ENCODE results near the gene ZYX.

ZYX gene

DNA sequence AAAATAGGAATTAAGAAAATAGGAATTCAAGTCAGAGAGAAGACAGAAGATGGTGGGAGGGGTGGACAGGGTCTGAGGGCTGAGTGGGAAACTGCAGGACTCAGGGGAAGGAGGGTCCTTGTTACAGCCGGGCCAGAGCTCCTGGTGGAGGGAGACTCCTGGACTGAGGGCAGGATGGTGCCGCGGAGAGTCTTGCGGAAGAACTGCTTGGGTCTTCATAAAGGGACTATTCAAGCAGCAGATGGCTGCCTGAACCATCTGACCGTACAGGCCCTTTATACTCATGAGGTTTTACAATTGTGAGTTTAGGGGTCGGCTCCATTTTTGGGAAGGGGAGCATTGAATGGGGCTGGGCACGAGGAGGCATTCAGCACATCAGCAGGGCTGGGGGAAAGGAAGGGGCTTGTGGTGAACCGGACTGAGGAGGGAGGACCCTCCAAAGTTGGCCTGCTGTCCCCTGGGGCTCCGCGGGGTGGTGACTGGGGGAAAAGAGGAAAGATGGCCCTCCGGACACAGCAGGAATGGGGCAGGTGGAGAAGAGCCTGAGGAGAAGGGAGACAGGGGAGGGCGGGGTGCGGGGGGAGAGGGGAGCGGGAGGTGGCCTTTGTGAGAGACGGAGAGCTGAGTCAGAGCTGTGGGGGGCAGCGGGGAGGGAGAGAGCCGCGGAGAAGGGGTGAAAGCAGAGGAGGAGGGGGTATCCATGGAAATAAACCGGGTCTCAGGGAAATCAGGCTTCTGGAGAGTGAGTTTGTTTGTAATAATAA, 20.2 kb upstream of the ZYX start:
- no peak for DNase-seq (ENCODE audit: low read depth, low spot score)
- no peak overlapping the region for H3K4me3 ChIP-seq (ENCODE audit: low read length)

GRCh38 chr7:143361552-143362130, 19.5 kb upstream of the ZYX start:
- H3K4me3 ChIP-seq (ENCODE audit: low read length): peak overlapping the region; percentile 41; the same call in 1 of the 2 replicates
- no peak for DNase-seq (ENCODE audit: low read depth, low spot score)

DNA sequence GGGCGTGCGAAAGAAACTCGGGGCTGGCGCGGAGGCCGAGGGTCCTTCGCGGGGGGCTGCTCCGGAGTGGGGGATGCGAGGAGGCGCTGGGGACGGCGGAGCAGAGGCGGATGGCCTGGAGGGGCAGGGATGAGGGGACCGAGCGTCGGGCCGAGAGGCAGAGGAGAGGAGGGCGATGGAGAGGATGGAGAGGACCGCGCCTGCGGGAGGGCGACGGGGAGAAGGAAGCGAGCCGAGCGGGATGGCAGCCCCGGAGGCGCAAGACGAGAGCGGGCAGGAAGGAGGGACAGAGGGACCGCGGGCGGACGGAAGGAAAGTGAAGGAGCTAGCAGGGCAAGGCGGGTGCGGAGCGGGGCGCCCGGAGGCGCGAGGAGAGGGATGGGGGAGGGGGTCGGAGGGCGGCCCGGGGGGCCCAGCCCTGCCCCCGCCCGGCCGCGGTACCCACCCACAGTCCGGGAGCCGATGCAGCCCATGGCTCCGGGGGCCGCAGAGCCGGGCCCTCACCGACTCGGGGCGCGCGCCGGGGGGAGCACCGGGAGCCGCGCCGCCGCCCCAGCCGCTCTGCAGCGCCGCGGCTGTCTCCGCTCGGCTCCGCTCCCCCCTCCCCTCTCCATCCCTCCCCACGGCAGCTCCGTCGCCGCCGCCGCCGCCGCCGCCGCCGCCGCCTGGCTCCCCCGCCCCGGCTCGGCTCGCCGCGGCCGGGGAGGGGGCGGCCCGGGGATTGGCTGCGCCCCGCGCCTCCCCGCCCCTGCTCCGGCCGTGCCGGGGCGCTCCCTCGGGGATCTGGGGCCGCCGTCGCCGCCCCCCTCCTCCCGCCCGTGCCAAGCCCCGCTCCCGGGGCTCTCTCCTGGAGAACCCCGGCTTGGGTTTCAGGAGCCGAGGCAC, 18.8 kb upstream of the ZYX start, which contains the start of gene FAM131B:
Gene FAM131B (minus strand): TSS at position 583 of the 885 bp plus-strand sequence. CDS start 110 bp downstream, at position 473.
- H3K4me3 ChIP-seq (ENCODE audit: low read length): peak within 1 kb of the TSS; percentile 41
- no peak for DNase-seq (ENCODE audit: low read depth, low spot score)

DNA sequence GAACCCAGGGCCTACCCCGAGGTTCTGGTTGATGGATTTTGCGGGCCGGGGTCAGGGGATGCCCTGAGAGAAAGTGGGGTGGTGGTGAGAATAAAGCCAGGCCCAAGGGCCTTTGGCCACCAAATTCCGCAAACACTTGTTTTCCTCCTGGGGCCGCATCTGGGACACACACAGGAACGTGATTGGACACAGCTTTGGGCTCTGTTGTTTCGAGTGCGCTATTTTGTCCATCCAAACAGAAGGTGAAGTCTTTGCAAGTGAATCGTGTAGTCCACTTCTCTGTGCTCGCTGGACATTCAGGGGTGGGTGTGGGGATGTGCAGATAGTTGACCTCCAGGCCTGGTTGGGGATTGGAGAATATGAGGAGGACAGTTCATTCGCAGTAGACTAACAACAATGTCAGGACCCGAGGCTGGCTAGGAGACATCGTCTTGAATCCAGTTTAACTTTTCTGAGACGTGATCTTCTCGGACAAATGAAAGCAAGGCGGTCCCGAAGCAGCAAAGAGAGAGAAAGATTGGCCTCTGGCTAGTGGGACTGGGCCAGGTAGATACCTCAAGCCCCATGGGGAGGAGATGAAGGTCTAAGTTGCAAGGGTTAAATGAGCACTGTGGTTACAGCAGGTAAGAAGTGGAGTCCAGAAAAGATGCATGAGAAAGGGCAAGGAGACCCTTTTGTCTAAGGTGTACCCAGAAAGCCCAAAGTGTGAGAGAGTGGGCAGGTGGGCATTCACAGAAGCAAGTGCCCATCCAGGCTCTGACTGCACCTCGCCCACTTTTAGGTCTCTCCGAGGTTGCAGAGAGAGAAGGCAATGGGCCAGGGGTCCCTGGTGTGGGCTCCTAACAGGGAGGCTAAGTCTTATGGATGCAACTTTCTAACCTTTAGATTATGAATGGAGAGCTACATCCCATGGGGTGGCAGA, 17.9 kb upstream of the ZYX start:
- no peak overlapping the region for H3K4me3 ChIP-seq (ENCODE audit: low read length)
- DNase-seq (ENCODE audit: low read depth, low spot score): no peak

- no peak for DNase-seq (ENCODE audit: low read depth, low spot score)
- no peak overlapping the region for H3K4me3 ChIP-seq (ENCODE audit: low read length)
Measured at GRCh38 chr7:143367972-143368371, 13.2 kb upstream of the ZYX start.

DNA sequence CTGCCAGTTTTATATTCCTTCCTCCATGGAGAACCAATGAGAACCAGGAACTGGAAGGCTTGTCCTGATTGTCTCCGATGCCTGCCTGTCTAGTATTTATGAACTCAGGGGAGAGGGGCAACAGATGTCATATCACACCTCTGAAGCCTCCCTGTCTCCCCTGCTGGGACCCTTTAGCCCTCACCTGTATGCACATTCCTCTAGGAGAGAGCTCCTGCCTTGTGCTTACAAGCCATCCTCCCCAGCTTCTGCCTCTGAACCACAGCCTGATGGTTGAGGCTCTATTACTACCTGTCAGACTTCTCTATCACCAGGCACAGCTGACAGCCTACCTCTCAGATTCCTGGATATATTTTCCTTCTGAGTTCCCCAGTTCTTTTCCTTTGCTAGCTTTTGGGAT, 12.8 kb upstream of the ZYX start:
- DNase-seq (ENCODE audit: low read depth, low spot score): no peak
- no peak overlapping the region for H3K4me3 ChIP-seq (ENCODE audit: low read length)

- no peak overlapping the region for H3K4me3 ChIP-seq (ENCODE audit: low read length)
- no peak for DNase-seq (ENCODE audit: low read depth, low spot score)
Measured at GRCh38 chr7:143369678-143370651, 11.2 kb upstream of the ZYX start.

DNA sequence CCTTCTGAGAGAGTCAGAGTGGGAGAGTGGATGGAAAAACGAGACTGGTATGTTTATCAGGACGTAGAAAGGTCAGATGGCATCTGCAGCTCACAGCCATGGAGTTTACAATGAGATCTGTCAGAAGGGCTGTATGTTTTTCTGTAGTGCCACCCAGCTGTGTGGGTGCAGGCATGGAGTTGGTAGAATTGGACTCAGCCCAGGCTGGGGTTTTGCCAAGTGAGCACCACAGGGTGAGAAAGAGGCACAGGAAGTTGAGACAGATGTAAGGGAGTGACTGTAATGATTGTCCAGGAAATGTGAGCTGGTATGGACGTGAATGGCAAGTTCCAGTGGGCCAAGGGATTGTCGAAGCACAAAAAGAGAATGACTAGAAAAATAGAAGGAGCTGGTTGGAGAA, 9.1 kb upstream of the ZYX start:
- no peak overlapping the region for H3K4me3 ChIP-seq (ENCODE audit: low read length)
- DNase-seq (ENCODE audit: low read depth, low spot score): peak; percentile 44

GRCh38 chr7:143373255-143373794, 7.8 kb upstream of the ZYX start:
- no peak for DNase-seq (ENCODE audit: low read depth, low spot score)
- H3K4me3 ChIP-seq (ENCODE audit: low read length): no peak overlapping the region

DNA sequence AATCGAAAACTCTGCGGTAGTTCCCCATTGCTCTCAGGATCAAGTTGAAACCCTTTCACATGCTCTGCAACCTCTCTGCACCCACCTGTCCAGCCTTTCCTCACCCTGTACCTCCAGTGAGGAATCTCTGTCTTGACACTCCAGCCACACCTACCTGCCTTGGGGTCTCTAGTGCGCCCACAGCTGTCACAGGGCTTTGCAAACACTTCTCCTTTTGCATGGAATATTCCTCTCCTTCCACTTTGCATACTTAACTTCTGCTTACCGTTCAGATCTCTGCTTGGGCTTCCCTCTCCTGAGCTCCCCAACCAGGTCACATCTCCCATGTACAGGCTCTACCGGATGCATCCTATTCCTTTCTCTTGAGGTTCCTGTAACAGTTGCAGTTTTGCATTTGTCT, 6.6 kb upstream of the ZYX start:
- H3K4me3 ChIP-seq (ENCODE audit: low read length): no peak overlapping the region
- DNase-seq (ENCODE audit: low read depth, low spot score): no peak

GRCh38 chr7:143375298-143376034, 5.7 kb upstream of the ZYX start:
- H3K4me3 ChIP-seq (ENCODE audit: low read length): peak overlapping the region; percentile 13
- peak; percentile 88 for DNase-seq (ENCODE audit: low read depth, low spot score)

GRCh38 chr7:143376396-143376795, 4.7 kb upstream of the ZYX start:
- H3K4me3 ChIP-seq (ENCODE audit: low read length): no peak overlapping the region
- no peak for DNase-seq (ENCODE audit: low read depth, low spot score)

DNA sequence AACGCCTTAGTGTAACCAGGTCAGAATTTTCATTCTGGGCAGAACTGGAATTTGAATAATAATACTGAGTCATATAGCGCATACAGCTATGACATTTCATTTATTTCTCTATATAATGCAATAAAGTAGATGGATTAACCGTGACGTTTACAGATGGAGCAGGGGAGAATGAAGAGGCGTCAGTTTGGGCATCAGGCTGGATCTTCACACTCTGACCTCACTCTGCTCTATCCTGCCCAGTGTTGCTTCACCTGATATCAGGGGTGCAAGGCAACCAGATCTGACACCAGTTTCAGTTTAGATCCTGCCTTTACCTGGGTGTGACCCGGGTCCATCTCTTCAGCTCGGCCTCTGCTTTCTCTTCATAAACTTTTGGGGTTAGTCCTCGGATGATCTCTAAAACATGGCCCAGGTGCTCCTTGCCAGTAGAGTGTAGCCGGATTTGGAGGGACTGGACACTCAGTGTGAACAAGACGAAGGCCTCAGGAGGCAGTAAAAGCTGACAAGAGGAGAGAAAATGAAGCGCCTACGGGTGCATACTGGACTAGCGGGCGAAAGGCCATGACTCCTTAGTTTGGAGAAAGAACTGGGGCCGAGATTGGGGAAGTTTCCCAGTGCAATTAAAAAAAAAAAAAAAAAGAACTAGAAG, 1.4 kb upstream of the ZYX start:
- no peak for DNase-seq (ENCODE audit: low read depth, low spot score)

DNA sequence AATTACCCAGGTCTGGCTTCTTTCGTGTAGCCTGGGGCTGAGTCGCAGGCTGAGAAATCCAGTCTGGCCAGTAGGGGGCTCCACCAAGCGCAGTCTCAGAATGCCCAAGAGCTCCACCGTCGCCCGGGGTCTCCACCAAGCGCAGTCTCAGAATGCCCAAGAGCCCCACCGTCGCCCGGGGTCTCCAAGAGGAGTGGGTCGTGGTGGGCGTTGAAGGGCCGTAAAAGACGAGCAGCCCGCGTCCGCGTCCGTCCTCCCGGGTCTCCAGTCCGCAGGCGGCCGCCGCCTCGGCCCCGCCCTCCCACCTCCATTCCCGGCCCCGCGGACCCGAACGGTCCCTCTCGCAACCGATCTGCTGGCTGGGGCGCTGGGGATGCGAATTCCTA, 892 bp upstream of the ZYX start:
- DNase-seq (ENCODE audit: low read depth, low spot score): peak; percentile 82
- peak overlapping the region; percentile 80 for H3K4me3 ChIP-seq (ENCODE audit: low read length)

More for the DNA sequence above, 1.4 kb upstream of the ZYX start:
- peak overlapping the region; percentile 80 for H3K4me3 ChIP-seq (ENCODE audit: low read length)

- DNase-seq (ENCODE audit: low read depth, low spot score): no peak
- H3K4me3 ChIP-seq (ENCODE audit: low read length): peak overlapping the region; percentile 80
Measured at GRCh38 chr7:143381427-143382125, 431 bp downstream of the ZYX start.

Measured in Jurkat, Clone E6-1 (cell line).